ENCODE measurements around the gene PFDN4. TPM values are rescaled to one million over a fixed set of nuclear protein-coding genes. Genes with fewer than 3 reads are reported as not detected.

The PFDN4 gene
- total RNA-seq, 1 experiment from 2014 or later: 90.1 TPM

DNA sequence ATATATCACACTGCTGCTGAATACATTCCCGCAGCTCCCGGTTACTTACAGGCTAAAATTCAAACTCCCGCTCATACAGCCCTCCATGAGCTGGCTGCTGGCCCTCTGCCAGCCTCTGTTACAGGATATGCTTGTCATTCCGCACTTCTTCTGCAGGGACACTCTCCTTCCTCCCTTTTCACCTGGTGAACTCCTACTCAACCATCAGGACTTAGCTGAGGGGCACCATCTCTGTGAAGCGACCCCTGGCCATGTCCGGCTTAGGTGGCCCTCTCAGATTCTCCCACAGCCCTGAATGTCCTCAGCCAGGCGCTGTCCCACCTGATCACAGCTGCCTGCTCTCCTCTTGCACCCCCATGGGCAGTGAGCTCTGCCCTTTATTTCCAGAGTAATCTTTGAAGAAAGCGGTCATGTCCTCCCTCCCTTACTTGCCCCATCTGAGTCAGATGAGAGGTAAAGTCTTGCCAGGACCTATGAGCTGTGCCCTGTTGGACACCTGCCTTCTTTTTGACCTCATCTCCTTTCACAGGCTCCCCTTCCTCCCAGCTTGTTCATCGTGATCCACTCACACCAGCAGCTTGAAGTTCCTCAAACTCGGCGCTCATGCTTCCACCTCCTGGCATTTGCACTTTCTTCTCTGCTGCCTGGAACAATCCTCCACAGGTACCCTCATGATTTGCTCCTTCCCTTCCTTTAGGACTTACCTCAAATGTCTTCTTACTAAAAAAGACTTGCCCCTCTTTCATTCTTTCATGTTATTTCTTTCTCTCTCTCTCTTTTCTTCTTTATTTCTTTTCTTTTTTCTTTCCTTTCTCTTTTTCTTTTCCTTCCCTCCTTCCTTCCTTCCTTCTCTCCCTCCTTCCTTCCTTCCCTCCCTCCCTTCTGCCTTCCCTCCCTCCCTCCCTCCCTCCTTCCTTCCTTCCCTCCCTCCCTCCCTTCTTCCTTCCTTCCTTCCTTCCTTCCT lies 39.7 kb upstream of the PFDN4 start:
- TF ChIP-seq OVOL2 (CRISPR knock-in tag; IDR thresholded peaks at IDR 0.05; ENCODE audit: borderline replicate concordance) (no peak), RELA (CRISPR knock-in tag; IDR thresholded peaks at IDR 0.05; ENCODE audit: borderline replicate concordance) (no peak), NR1H2 (CRISPR knock-in tag; IDR thresholded peaks at IDR 0.05) (no peak), ZNF671 (CRISPR knock-in tag; IDR thresholded peaks at IDR 0.05) (no peak), NFATC4 (CRISPR knock-in tag; IDR thresholded peaks at IDR 0.05) (no peak), SMAD3 (CRISPR knock-in tag; IDR thresholded peaks at IDR 0.05; ENCODE audit: borderline replicate concordance) (no peak), FOXJ3 (CRISPR knock-in tag; IDR thresholded peaks at IDR 0.05; ENCODE audit: borderline replicate concordance) (no peak), GABPB1 (CRISPR knock-in tag; IDR thresholded peaks at IDR 0.05) (no peak), TP53 (CRISPR knock-in tag; IDR thresholded peaks at IDR 0.05) (no peak), HMGA2 (CRISPR knock-in tag; IDR thresholded peaks at IDR 0.05) (no peak), JAZF1 (CRISPR knock-in tag; IDR thresholded peaks at IDR 0.05) (no peak), PRRX2 (CRISPR knock-in tag; IDR thresholded peaks at IDR 0.05) (no peak), NFYB (CRISPR knock-in tag; conservative IDR thresholded peaks at IDR 0.05; ENCODE audit: low read depth) (no peak)
- TF ChIP-seq, protein P1, sequence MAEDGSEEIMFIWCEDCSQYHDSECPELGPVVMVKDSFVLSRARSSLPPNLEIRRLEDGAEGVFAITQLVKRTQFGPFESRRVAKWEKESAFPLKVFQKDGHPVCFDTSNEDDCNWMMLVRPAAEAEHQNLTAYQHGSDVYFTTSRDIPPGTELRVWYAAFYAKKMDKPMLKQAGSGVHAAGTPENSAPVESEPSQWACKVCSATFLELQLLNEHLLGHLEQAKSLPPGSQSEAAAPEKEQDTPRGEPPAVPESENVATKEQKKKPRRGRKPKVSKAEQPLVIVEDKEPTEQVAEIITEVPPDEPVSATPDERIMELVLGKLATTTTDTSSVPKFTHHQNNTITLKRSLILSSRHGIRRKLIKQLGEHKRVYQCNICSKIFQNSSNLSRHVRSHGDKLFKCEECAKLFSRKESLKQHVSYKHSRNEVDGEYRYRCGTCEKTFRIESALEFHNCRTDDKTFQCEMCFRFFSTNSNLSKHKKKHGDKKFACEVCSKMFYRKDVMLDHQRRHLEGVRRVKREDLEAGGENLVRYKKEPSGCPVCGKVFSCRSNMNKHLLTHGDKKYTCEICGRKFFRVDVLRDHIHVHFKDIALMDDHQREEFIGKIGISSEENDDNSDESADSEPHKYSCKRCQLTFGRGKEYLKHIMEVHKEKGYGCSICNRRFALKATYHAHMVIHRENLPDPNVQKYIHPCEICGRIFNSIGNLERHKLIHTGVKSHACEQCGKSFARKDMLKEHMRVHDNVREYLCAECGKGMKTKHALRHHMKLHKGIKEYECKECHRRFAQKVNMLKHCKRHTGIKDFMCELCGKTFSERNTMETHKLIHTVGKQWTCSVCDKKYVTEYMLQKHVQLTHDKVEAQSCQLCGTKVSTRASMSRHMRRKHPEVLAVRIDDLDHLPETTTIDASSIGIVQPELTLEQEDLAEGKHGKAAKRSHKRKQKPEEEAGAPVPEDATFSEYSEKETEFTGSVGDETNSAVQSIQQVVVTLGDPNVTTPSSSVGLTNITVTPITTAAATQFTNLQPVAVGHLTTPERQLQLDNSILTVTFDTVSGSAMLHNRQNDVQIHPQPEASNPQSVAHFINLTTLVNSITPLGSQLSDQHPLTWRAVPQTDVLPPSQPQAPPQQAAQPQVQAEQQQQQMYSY (CRISPR knock-in tag; IDR thresholded peaks at IDR 0.05): no peak
- TF ChIP-seq, protein P2, sequence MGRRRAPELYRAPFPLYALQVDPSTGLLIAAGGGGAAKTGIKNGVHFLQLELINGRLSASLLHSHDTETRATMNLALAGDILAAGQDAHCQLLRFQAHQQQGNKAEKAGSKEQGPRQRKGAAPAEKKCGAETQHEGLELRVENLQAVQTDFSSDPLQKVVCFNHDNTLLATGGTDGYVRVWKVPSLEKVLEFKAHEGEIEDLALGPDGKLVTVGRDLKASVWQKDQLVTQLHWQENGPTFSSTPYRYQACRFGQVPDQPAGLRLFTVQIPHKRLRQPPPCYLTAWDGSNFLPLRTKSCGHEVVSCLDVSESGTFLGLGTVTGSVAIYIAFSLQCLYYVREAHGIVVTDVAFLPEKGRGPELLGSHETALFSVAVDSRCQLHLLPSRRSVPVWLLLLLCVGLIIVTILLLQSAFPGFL (CRISPR knock-in tag; IDR thresholded peaks at IDR 0.05; ENCODE audit: borderline replicate concordance): no peak
- TF ChIP-seq, protein P3, sequence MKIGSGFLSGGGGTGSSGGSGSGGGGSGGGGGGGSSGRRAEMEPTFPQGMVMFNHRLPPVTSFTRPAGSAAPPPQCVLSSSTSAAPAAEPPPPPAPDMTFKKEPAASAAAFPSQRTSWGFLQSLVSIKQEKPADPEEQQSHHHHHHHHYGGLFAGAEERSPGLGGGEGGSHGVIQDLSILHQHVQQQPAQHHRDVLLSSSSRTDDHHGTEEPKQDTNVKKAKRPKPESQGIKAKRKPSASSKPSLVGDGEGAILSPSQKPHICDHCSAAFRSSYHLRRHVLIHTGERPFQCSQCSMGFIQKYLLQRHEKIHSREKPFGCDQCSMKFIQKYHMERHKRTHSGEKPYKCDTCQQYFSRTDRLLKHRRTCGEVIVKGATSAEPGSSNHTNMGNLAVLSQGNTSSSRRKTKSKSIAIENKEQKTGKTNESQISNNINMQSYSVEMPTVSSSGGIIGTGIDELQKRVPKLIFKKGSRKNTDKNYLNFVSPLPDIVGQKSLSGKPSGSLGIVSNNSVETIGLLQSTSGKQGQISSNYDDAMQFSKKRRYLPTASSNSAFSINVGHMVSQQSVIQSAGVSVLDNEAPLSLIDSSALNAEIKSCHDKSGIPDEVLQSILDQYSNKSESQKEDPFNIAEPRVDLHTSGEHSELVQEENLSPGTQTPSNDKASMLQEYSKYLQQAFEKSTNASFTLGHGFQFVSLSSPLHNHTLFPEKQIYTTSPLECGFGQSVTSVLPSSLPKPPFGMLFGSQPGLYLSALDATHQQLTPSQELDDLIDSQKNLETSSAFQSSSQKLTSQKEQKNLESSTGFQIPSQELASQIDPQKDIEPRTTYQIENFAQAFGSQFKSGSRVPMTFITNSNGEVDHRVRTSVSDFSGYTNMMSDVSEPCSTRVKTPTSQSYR (CRISPR knock-in tag; IDR thresholded peaks at IDR 0.05): no peak
- TF ChIP-seq, protein P4, sequence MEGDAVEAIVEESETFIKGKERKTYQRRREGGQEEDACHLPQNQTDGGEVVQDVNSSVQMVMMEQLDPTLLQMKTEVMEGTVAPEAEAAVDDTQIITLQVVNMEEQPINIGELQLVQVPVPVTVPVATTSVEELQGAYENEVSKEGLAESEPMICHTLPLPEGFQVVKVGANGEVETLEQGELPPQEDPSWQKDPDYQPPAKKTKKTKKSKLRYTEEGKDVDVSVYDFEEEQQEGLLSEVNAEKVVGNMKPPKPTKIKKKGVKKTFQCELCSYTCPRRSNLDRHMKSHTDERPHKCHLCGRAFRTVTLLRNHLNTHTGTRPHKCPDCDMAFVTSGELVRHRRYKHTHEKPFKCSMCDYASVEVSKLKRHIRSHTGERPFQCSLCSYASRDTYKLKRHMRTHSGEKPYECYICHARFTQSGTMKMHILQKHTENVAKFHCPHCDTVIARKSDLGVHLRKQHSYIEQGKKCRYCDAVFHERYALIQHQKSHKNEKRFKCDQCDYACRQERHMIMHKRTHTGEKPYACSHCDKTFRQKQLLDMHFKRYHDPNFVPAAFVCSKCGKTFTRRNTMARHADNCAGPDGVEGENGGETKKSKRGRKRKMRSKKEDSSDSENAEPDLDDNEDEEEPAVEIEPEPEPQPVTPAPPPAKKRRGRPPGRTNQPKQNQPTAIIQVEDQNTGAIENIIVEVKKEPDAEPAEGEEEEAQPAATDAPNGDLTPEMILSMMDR (IDR thresholded peaks at IDR 0.05): no peak
- TF ChIP-seq, protein P5, sequence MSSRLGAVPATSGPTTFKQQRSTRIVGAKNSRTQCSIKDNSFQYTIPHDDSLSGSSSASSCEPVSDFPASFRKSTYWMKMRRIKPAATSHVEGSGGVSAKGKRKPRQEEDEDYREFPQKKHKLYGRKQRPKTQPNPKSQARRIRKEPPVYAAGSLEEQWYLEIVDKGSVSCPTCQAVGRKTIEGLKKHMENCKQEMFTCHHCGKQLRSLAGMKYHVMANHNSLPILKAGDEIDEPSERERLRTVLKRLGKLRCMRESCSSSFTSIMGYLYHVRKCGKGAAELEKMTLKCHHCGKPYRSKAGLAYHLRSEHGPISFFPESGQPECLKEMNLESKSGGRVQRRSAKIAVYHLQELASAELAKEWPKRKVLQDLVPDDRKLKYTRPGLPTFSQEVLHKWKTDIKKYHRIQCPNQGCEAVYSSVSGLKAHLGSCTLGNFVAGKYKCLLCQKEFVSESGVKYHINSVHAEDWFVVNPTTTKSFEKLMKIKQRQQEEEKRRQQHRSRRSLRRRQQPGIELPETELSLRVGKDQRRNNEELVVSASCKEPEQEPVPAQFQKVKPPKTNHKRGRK (CRISPR knock-in tag; IDR thresholded peaks at IDR 0.05; ENCODE audit: borderline replicate concordance): no peak
- Mint-ChIP-seq H3K4me1 (peaks cover 14% of the 10 kb centered on the region), H3K36me3 (no peaks in the 10 kb centered on the region), H3K4me3 (no peak overlapping the region), H3K27me3 (ENCODE audit: low read depth) (peaks cover 49% of the 10 kb centered on the region), H3K27ac (no peak overlapping the region), H3K9me3 (peaks cover 6% of the 10 kb centered on the region; the same call in 1 of the 2 replicates)
- no peak for ATAC-seq
- ChIA-PET POLR2A (no interaction called here), CTCF (interaction anchor here (1.0 to 2.0 kb wide), 2 partner anchors 65 to 480 kb away, joined by 3 to 6 read pairs; no protein-coding TSS in a partner anchor)
- no peak for DNase-seq (ENCODE audit: low spot score)

Measured in WTC11 (cell line).